Esophagus muscularis mucosa (tissue), 3 donors: ENCODE measurements around the gene SLC25A3.

Experiments used
- EP300 ChIP-seq: sonication (generic); formaldehyde crosslinking; IDR thresholded peaks from one replicate; pipeline ENCODE4 v1.6.1; 2017; ENCODE audit warnings: antibody characterized with exemption
- POLR2A ChIP-seq: fragments of 450-650 bp; IDR thresholded peaks from one replicate; pipeline ENCODE4 v1.6.1; 2017; ENCODE audit warnings: antibody characterized with exemption, moderate library complexity, mild to moderate bottlenecking, low read depth
- POLR2AphosphoS5 ChIP-seq, 2 donors: sonication (generic); formaldehyde crosslinking; IDR thresholded peaks; one replicate each; pipeline ENCODE4 v1.6.1; 2017; ENCODE audit warnings: antibody characterized with exemption in 2 of 2

- TF ChIP-seq POLR2A = no peak
- TF ChIP-seq POLR2AphosphoS5 (IDR thresholded peaks at IDR 0.05) = no peak
- no peak for TF ChIP-seq EP300
These were observed 12.8 kb upstream of the SLC25A3 start for GRCh38 chr12:98580695-98581094.
